ENCODE measurements around the gene TSC22D4. TPM values are rescaled to one million over a fixed set of nuclear protein-coding genes. Genes with fewer than 3 reads are reported as not detected.

TSC22D4 gene
- total and polyA plus RNA-seq, 9 of the 15 experiments (the other 6 are each of a cell fraction or from before 2014, with no cell fraction given): 0.37 to 107 (median 28.7) TPM

DNA sequence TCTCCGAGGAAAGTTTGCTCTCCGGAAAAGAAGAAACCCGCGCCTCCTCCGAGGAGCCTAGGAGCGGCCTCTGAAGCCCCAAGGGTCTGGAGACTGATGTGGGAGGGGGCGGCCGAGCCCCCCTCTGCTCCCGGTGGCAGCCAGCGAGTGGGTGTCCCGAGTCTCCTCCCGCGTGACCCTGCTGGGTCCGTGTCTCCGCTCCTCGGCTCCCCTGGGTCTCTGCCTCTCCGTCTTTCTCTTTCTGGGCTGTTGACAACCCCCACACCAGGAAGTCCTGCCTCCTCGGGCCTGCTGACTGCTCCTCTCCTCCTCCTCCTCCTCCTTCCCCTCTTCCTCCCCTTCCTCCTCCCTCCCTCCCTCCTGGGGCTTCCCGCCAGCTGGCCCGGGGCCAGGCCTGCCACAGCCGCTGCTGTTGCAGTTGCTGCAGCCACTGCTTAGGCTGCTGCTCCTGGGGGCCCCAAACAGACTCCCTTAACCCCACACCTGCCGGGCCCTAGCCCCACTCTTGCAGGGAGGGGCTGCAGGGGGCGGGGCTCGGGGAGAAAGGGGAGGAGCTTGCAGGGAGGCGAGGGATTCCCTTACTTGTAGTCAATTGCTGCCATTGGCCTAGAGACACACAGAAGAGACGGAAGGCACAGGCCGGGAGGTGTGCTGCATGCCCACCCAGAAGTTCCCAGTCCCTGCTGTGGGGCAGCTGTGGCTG lies at the start of gene TSC22D4 (continued):
- TF ChIP-seq JUN (IDR thresholded peaks at IDR 0.05; ENCODE audit: borderline replicate concordance, low read depth, low read length): peak; percentile 50; the same call in 1 of the 2 replicates
- TF ChIP-seq JUN (CRISPR knock-in tag; IDR thresholded peaks at IDR 0.05; ENCODE audit: borderline replicate concordance): no peak
- no peak for TF ChIP-seq BCL6 (CRISPR knock-in tag; IDR thresholded peaks at IDR 0.05)
- TF ChIP-seq, protein P1, sequence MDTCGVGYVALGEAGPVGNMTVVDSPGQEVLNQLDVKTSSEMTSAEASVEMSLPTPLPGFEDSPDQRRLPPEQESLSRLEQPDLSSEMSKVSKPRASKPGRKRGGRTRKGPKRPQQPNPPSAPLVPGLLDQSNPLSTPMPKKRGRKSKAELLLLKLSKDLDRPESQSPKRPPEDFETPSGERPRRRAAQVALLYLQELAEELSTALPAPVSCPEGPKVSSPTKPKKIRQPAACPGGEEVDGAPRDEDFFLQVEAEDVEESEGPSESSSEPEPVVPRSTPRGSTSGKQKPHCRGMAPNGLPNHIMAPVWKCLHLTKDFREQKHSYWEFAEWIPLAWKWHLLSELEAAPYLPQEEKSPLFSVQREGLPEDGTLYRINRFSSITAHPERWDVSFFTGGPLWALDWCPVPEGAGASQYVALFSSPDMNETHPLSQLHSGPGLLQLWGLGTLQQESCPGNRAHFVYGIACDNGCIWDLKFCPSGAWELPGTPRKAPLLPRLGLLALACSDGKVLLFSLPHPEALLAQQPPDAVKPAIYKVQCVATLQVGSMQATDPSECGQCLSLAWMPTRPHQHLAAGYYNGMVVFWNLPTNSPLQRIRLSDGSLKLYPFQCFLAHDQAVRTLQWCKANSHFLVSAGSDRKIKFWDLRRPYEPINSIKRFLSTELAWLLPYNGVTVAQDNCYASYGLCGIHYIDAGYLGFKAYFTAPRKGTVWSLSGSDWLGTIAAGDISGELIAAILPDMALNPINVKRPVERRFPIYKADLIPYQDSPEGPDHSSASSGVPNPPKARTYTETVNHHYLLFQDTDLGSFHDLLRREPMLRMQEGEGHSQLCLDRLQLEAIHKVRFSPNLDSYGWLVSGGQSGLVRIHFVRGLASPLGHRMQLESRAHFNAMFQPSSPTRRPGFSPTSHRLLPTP (IDR thresholded peaks at IDR 0.05; ENCODE audit: borderline replicate concordance, extremely low read depth, insufficient read length): no peak
- TF ChIP-seq, protein P2, sequence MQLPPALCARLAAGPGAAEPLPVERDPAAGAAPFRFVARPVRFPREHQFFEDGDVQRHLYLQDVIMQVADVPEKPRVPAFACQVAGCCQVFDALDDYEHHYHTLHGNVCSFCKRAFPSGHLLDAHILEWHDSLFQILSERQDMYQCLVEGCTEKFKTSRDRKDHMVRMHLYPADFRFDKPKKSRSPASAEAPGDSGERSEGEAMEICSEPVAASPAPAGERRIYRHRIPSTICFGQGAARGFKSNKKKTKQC (CRISPR knock-in tag; IDR thresholded peaks at IDR 0.05): no peak
- peak; percentile 97 for TF ChIP-seq PCBP1 (IDR thresholded peaks at IDR 0.05; ENCODE audit: low read depth, low read length, poor library complexity, severe bottlenecking)
- TF ChIP-seq, protein P3, sequence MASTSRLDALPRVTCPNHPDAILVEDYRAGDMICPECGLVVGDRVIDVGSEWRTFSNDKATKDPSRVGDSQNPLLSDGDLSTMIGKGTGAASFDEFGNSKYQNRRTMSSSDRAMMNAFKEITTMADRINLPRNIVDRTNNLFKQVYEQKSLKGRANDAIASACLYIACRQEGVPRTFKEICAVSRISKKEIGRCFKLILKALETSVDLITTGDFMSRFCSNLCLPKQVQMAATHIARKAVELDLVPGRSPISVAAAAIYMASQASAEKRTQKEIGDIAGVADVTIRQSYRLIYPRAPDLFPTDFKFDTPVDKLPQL (IDR thresholded peaks at IDR 0.05; ENCODE audit: extremely low read depth, insufficient read length): no peak
- no peak for TF ChIP-seq HNRNPLL (IDR thresholded peaks at IDR 0.05; ENCODE audit: low read depth, low read length, poor library complexity, severe bottlenecking)
- 0 out of 2 replicates have a peak, but pooled peaks have one; percentile 35 for TF ChIP-seq HEY1 (CRISPR knock-in tag; IDR thresholded peaks at IDR 0.05; ENCODE audit: borderline replicate concordance)
- TF ChIP-seq SRSF7 (optimal IDR thresholded peaks at IDR 0.05; ENCODE audit: low read depth, low read length): no peak
- no peak for TF ChIP-seq ILK (tag; IDR thresholded peaks at IDR 0.05; ENCODE audit: borderline replicate concordance, low read depth)
- TF ChIP-seq, protein P4, sequence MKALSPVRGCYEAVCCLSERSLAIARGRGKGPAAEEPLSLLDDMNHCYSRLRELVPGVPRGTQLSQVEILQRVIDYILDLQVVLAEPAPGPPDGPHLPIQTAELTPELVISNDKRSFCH (CRISPR knock-in tag; IDR thresholded peaks at IDR 0.05): no peak
- TF ChIP-seq, protein P4 (tag; IDR thresholded peaks at IDR 0.05): no peak
- TF ChIP-seq, protein P5, sequence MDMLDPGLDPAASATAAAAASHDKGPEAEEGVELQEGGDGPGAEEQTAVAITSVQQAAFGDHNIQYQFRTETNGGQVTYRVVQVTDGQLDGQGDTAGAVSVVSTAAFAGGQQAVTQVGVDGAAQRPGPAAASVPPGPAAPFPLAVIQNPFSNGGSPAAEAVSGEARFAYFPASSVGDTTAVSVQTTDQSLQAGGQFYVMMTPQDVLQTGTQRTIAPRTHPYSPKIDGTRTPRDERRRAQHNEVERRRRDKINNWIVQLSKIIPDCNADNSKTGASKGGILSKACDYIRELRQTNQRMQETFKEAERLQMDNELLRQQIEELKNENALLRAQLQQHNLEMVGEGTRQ (CRISPR knock-in tag; IDR thresholded peaks at IDR 0.05): no peak
- TF ChIP-seq RFX7 (CRISPR knock-in tag; IDR thresholded peaks at IDR 0.05): no peak
- TF ChIP-seq ETV1 (tag; conservative IDR thresholded peaks at IDR 0.05; ENCODE audit: low read depth): peak; percentile 91
- TF ChIP-seq FOXJ2 (tag; IDR thresholded peaks at IDR 0.05): no peak
- no peak for TF ChIP-seq PHTF2 (CRISPR knock-in tag; IDR thresholded peaks at IDR 0.05)
- TF ChIP-seq ARID1B (IDR thresholded peaks at IDR 0.05): peak; percentile 89
- no peak for TF ChIP-seq KLF13 (tag; IDR thresholded peaks at IDR 0.05; ENCODE audit: borderline replicate concordance, low read depth)
- TF ChIP-seq, protein P6, sequence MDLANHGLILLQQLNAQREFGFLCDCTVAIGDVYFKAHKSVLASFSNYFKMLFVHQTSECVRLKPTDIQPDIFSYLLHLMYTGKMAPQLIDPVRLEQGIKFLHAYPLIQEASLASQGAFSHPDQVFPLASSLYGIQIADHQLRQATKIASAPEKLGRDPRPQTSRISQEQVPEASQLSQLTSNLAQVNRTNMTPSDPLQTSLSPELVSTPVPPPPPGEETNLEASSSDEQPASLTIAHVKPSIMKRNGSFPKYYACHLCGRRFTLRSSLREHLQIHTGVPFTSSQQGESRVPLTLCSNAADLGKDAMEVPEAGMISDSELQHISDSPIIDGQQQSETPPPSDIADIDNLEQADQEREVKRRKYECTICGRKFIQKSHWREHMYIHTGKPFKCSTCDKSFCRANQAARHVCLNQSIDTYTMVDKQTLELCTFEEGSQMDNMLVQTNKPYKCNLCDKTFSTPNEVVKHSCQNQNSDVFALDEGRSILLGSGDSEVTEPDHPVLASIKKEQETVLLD (IDR thresholded peaks at IDR 0.05): peak; percentile 86

Measured in K562 (cell line).